Embryonic facial prominence (tissue), 1 donor: Measurements from ENCODE around the gene PRKN.
"Not testable (repeated sequence)": the region's sequence is repeated elsewhere in the genome, so short reads cannot be mapped to it uniquely, and the experiment has no call there.

Experiments
- DNase-seq: peaks from one replicate; pipeline ENCODE4 v3.0.0-alpha.2; 2016; ENCODE audit errors: extremely low spot score

Gene PRKN

GRCh38 chr6:161496941-161497340, 1230.6 kb downstream of the PRKN start:
- no peak for DNase-seq

- DNase-seq: not testable (repeated sequence)
Measured at GRCh38 chr6:161496271-161496670, 1231.3 kb downstream of the PRKN start.

- no peak for DNase-seq
Measured at GRCh38 chr6:161494566-161494965, 1233.0 kb downstream of the PRKN start.

- DNase-seq: no peak
Measured at GRCh38 chr6:161493576-161494118, 1233.9 kb downstream of the PRKN start.

- DNase-seq: no peak
Measured at GRCh38 chr6:161489626-161490306, 1237.8 kb downstream of the PRKN start.

GRCh38 chr6:161487694-161488093, 1239.9 kb downstream of the PRKN start:
- DNase-seq: no peak

- DNase-seq: no peak
Measured at GRCh38 chr6:161487217-161487531, 1240.4 kb downstream of the PRKN start.

- no peak for DNase-seq
Measured at GRCh38 chr6:161486361-161487216, 1241.0 kb downstream of the PRKN start.

GRCh38 chr6:161482517-161482858, 1245.1 kb downstream of the PRKN start:
- DNase-seq: no peak

GRCh38 chr6:161481786-161482516, 1245.6 kb downstream of the PRKN start:
- no peak for DNase-seq

GRCh38 chr6:161480421-161481155, 1247.0 kb downstream of the PRKN start:
- no peak for DNase-seq

GRCh38 chr6:161479376-161479775, 1248.2 kb downstream of the PRKN start:
- no peak for DNase-seq

GRCh38 chr6:161477876-161478425, 1249.6 kb downstream of the PRKN start:
- no peak for DNase-seq

GRCh38 chr6:161476711-161477110, 1250.9 kb downstream of the PRKN start:
- DNase-seq: no peak

GRCh38 chr6:161465403-161465802, 1262.2 kb downstream of the PRKN start:
- no peak for DNase-seq

GRCh38 chr6:161463071-161463470, 1264.5 kb downstream of the PRKN start:
- no peak for DNase-seq

- DNase-seq: no peak
Measured at GRCh38 chr6:161462148-161462547, 1265.4 kb downstream of the PRKN start.

- no peak for DNase-seq
Measured at GRCh38 chr6:161459008-161459615, 1268.5 kb downstream of the PRKN start.

- no peak for DNase-seq
Measured at GRCh38 chr6:161458201-161458951, 1269.2 kb downstream of the PRKN start.

GRCh38 chr6:161455848-161456247, 1271.7 kb downstream of the PRKN start:
- DNase-seq: no peak
